H1 (cell line): ENCODE data around the gene RAB22A. TPM values are rescaled to one million over a fixed set of nuclear protein-coding genes. Genes with fewer than 3 reads are reported as not detected.
A peak's percentile ranks its signal among the peaks of the same experiment; 100 is the strongest.
"Not testable (repeated sequence)": the region's sequence is repeated elsewhere in the genome, so short reads cannot be mapped to it uniquely, and the experiment has no call there.

Experiments used
- CTCF ChIA-PET: fragments of 300-600 bp; sonication (Branson Sonifier 250); formaldehyde crosslinking; loops from one replicate; lab custom pipeline; 2021; ENCODE audit not compliant: partially characterized antibody; lab: Charles Lee
- POLR2A ChIA-PET: fragments of 300-600 bp; sonication (Branson Sonifier 250); formaldehyde crosslinking; loops from one replicate; lab custom pipeline; 2021; ENCODE audit warnings: inconsistent platforms; ENCODE audit not compliant: partially characterized antibody; lab: Charles Lee
- DNase-seq, 2 experiments: peaks; one replicate each; pipeline versions ENCODE4 v3.0.0 to v3.0.0-alpha.2; 2010 to 2022; ENCODE audit warnings: low spot score in 2 of 2, low read depth in 1 of 2, mixed read lengths in 1 of 2
- FAIRE-seq: peaks from 2 replicates; lab custom pipeline; 2011; peaks lifted over from hg19 to GRCh38; lab: Jason Lieb, UNC
- H2AFZ ChIP-seq: 2 replicates; pipeline ENCODE4 v1.8.1; 2012; ENCODE audit warnings: low read length, inconsistent platforms
- H2AK5ac ChIP-seq: 2 replicates; pipeline ENCODE4 v1.6.1; 2013; ENCODE audit warnings: low read depth, low read length
- H2BK120ac ChIP-seq: replicated peaks from 2 replicates; pipeline ENCODE3; 2013; ENCODE audit warnings: low read depth, low read length, inconsistent platforms
- H2BK12ac ChIP-seq: 2 replicates; pipeline ENCODE4 v1.6.1; 2013; ENCODE audit warnings: low read depth, low read length
- H2BK15ac ChIP-seq: 2 replicates; pipeline ENCODE4 v1.6.1; 2013; ENCODE audit warnings: low read length
- H2BK20ac ChIP-seq: 2 replicates; pipeline ENCODE4 v1.6.1; 2013; ENCODE audit warnings: low read length
- H2BK5ac ChIP-seq: 2 replicates; pipeline ENCODE4 v1.6.1; 2013; ENCODE audit warnings: low read depth, low read length
- H3K14ac ChIP-seq: 2 replicates; pipeline ENCODE4 v1.6.1; 2013; ENCODE audit warnings: inconsistent platforms; ENCODE audit not compliant: insufficient read length
- H3K18ac ChIP-seq: 2 replicates; pipeline ENCODE4 v1.6.1; 2013; ENCODE audit warnings: low read length; ENCODE audit errors: extremely low read depth
- H3K23ac ChIP-seq: 2 replicates; pipeline ENCODE4 v1.6.1; 2013; ENCODE audit warnings: inconsistent platforms; ENCODE audit not compliant: insufficient read length
- H3K23me2 ChIP-seq: 2 replicates; pipeline ENCODE4 v1.6.1; 2013; ENCODE audit warnings: low read depth, low read length
- H3K27ac ChIP-seq: 2 replicates; pipeline ENCODE4 v1.6.1; 2011; ENCODE audit warnings: low read depth, low read length, inconsistent platforms
- H3K27me3 ChIP-seq, 4 experiments: replicated peaks in 1 of 4; 1 replicate in 1 of 4; 2 replicates in 3 of 4; pipeline versions ENCODE4 v1.6.1 to v1.8.1; 2011 to 2013; ENCODE audit warnings: low read length in 3 of 4, mild to moderate bottlenecking in 3 of 4, inconsistent platforms in 2 of 4, mixed read lengths in 2 of 4, moderate library complexity in 1 of 4; ENCODE audit not compliant: control insufficient read depth in 3 of 4, insufficient read depth in 3 of 4; ENCODE audit errors: extremely low read depth in 1 of 4
- H3K36me3 ChIP-seq, 4 experiments: 2 replicates each; pipeline versions ENCODE4 v1.6.1 to v1.8.1; 2011 to 2013; ENCODE audit warnings: mild to moderate bottlenecking in 4 of 4, low read length in 3 of 4, moderate library complexity in 2 of 4, control low read depth in 1 of 4, inconsistent platforms in 1 of 4; ENCODE audit not compliant: insufficient read depth in 4 of 4, control insufficient read depth in 2 of 4
- H3K4ac ChIP-seq: replicated peaks from 2 replicates; pipeline ENCODE3; 2013; ENCODE audit warnings: low read length, low read depth, mixed read lengths, inconsistent platforms; ENCODE audit not compliant: insufficient read length
- H3K4me1 ChIP-seq, 4 experiments: replicated peaks in 1 of 4; 1 replicate in 1 of 4; 2 replicates in 3 of 4; pipeline versions ENCODE4 v1.6.1 to v1.8.1; 2011 to 2013; ENCODE audit warnings: low read length in 3 of 4, inconsistent platforms in 2 of 4, mixed read lengths in 1 of 4; ENCODE audit not compliant: insufficient read depth in 4 of 4, control insufficient read depth in 3 of 4
- H3K4me2 ChIP-seq, 2 experiments: 2 replicates each; pipeline versions ENCODE4 v1.6.1 to v1.8.1; 2011 to 2013; ENCODE audit warnings: low read depth in 2 of 2, low read length in 2 of 2, control low read depth in 1 of 2, inconsistent platforms in 1 of 2, mild to moderate bottlenecking in 1 of 2; ENCODE audit not compliant: insufficient read depth in 1 of 2
- H3K4me3 ChIP-seq, 4 experiments: fragments of 200-600, 300-600 bp in 1 of 4; sonication (generic), shearing (Covaris generic), sonication (Bioruptor Twin) in 1 of 4; 2 replicates each; pipeline versions ENCODE4 v1.5.1 to v1.8.1; 2011 to 2016; ENCODE audit warnings: low read length in 4 of 4, low read depth in 3 of 4, control low read depth in 2 of 4, inconsistent platforms in 2 of 4, mild to moderate bottlenecking in 2 of 4, mixed read lengths in 1 of 4, moderate library complexity in 1 of 4; ENCODE audit not compliant: insufficient read depth in 2 of 4; ENCODE audit errors: extremely low read depth in 1 of 4
- H3K56ac ChIP-seq: replicated peaks from 2 replicates; pipeline ENCODE3; 2013; ENCODE audit warnings: low read depth, mild to moderate bottlenecking, mixed read lengths, low read length, inconsistent platforms; ENCODE audit not compliant: insufficient read length
- H3K79me1 ChIP-seq: 2 replicates; pipeline ENCODE4 v1.6.1; 2013; ENCODE audit warnings: low read depth, low read length, control low read depth
- H3K79me2 ChIP-seq, 2 experiments: 2 replicates each; pipeline versions ENCODE4 v1.6.1 to v1.8.1; 2012 to 2013; ENCODE audit warnings: low read length in 2 of 2, mild to moderate bottlenecking in 2 of 2, inconsistent platforms in 1 of 2; ENCODE audit not compliant: insufficient read depth in 2 of 2, control insufficient read depth in 1 of 2
- H3K9ac ChIP-seq, 4 experiments: replicated peaks in 1 of 4; 1 replicate in 1 of 4; 2 replicates in 3 of 4; pipeline versions ENCODE4 v1.6.1 to v1.8.1; 2011 to 2013; ENCODE audit warnings: low read depth in 3 of 4, low read length in 3 of 4, control low read depth in 2 of 4, mild to moderate bottlenecking in 2 of 4, moderate library complexity in 2 of 4, inconsistent platforms in 1 of 4; ENCODE audit errors: extremely low read depth in 1 of 4
- H3K9me3 ChIP-seq, 2 experiments: 2 replicates each; pipeline versions ENCODE4 v1.6.1 to v1.8.1; 2012 to 2013; ENCODE audit warnings: mild to moderate bottlenecking in 2 of 2, moderate library complexity in 2 of 2, control low read depth in 1 of 2, inconsistent platforms in 1 of 2, low read depth in 1 of 2, low read length in 1 of 2, mixed read lengths in 1 of 2; ENCODE audit not compliant: insufficient read depth in 2 of 2
- H4K20me1 ChIP-seq, 2 experiments: replicated peaks in 1 of 2; 2 replicates each; pipeline versions ENCODE3 to v1.8.1; 2011 to 2013; ENCODE audit warnings: inconsistent platforms in 2 of 2, low read length in 2 of 2, mild to moderate bottlenecking in 1 of 2; ENCODE audit not compliant: insufficient read depth in 2 of 2, control insufficient read depth in 1 of 2
- H4K5ac ChIP-seq: 2 replicates; pipeline ENCODE4 v1.6.1; 2013; ENCODE audit warnings: low read length, low read depth, mixed read lengths, inconsistent platforms; ENCODE audit not compliant: insufficient read length
- H4K8ac ChIP-seq: 2 replicates; pipeline ENCODE4 v1.8.0; 2013; ENCODE audit warnings: mild to moderate bottlenecking, moderate library complexity, low read length, inconsistent platforms; ENCODE audit not compliant: insufficient read depth; ENCODE audit errors: extremely low read depth
- H4K91ac ChIP-seq: replicated peaks from 2 replicates; pipeline ENCODE3; 2013; ENCODE audit warnings: low read length, mixed read lengths, inconsistent platforms; ENCODE audit not compliant: insufficient read length
- ASH2L ChIP-seq: fragments of 200-600, 300-600 bp; sonication (generic); IDR thresholded peaks from one replicate; pipeline ENCODE4 v1.7.1; 2017; ENCODE audit warnings: low read length
- GABPA ChIP-seq: IDR thresholded peaks from 2 replicates; pipeline ENCODE4 v1.6.1; 2011; ENCODE audit warnings: mild to moderate bottlenecking, low read length, moderate library complexity, borderline replicate concordance; ENCODE audit not compliant: insufficient read depth
- NANOG ChIP-seq: IDR thresholded peaks from 2 replicates; pipeline ENCODE4 v1.6.1; 2011; ENCODE audit warnings: low read length, low read depth, mild to moderate bottlenecking, inconsistent platforms; ENCODE audit not compliant: insufficient read depth, poor library complexity, severe bottlenecking
- WGBS, 2 experiments: shearing (Covaris generic) in 1 of 2; methylation state at CpG; one replicate each; pipeline versions ENCODE4 v1.1.6 to v1.1.7; 2013 to 2015; ENCODE audit warnings: low lambda C conversion rate in 2 of 2, mixed read lengths in 2 of 2, inconsistent platforms in 1 of 2, low coverage in 1 of 2, missing lambda C conversion rate in 1 of 2; ENCODE audit not compliant: insufficient replicate concordance in 2 of 2, insufficient coverage in 1 of 2, insufficient read length in 1 of 2; ENCODE audit errors: extremely low coverage in 1 of 2, missing lambda C conversion rate in 1 of 2; 5-methylcytosine and 5-hydroxymethylcytosine counted together
- polyA plus RNA-seq, 7 experiments: library from polyadenylated mRNA; depleted of rRNA in 3 of 7; stranded (reverse) in 5 of 7; unstranded in 2 of 7; fragments of >200 nt in 5 of 7; fragments of 200-250 nt in 2 of 7; gene quantifications; 1 replicate in 5 of 7; 2 replicates in 1 of 7; 4 replicates in 1 of 7; pipeline versions ENCODE4 v1.2.1 to v1.2.3, GENCODE V29; 2011 to 2013; ENCODE audit warnings: missing spikeins in 2 of 7, mixed read lengths in 2 of 7
- total RNA-seq: library from RNA; stranded (reverse); fragmentation: NEBNext Ultra II Directional; extraction: Animal tissue kit (Norgen Biotek cat#: 25700); gene quantifications from 2 replicates; pipeline ENCODE4 v1.2.1, GENCODE V29; 2021

The RAB22A gene
- total and polyA plus RNA-seq, 2 of the 8 experiments (the other 6 are each of a cell fraction or from before 2014, with no cell fraction given) = 3.1 to 6.6 TPM

DNA sequence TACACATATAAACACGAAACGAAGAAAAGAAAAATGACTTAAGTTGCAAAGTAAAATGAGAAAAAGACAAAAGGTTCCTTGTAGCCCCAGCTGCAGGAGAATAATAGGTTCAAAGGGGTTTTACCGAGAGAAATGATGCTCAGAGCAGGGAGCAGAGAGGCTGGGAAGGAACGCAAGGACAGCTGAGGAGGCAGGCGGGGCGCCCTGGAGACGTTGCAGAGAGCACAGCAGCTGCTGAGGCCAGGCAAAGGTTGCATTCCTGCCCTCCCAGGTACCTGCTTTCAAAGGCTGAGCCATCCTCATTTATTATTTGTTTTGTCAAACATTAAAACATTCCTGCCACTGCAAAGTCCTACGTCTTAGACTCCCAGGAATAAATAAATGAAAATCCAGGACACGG is 63.3 kb downstream of the RAB22A start (continued):
- TF ChIP-seq NANOG = no peak
- TF ChIP-seq ASH2L = peak; percentile 27
- TF ChIP-seq GABPA = no peak

DNA sequence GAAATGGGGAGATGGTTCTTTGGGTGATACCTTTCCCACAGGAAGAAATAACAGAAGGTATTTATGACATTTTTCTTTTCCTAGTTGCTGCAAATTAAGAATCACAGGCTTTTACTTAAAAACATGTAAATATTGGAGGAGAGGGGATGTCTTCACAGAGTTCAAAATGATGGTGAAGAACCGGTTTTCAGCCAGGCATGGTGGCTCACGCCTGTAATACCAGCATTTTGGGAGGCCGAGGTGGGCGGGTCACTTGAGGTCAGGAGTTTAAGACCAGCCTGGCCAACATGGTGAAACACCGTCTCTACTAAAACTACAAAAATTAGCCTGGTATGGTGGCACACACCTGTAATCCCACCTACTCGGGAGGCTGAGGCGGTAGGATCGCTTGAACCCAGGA is 63.8 kb downstream of the RAB22A start:
- H3K4me2 ChIP-seq, H4K5ac ChIP-seq, H2BK12ac ChIP-seq, H3K23me2 ChIP-seq, FAIRE-seq, H3K14ac ChIP-seq, H2BK20ac ChIP-seq, H2BK120ac ChIP-seq, H2AK5ac ChIP-seq, H3K36me3 ChIP-seq, H3K27me3 ChIP-seq, H3K27ac ChIP-seq, H3K9me3 ChIP-seq, H2AFZ ChIP-seq, H3K4me3 ChIP-seq, H4K91ac ChIP-seq, H4K8ac ChIP-seq, H3K79me1 ChIP-seq, H3K9ac ChIP-seq, H4K20me1 ChIP-seq, H3K23ac ChIP-seq, DNase-seq, H3K4ac ChIP-seq, H2BK15ac ChIP-seq, H3K79me2 ChIP-seq, H3K56ac ChIP-seq, H3K18ac ChIP-seq: not testable (repeated sequence)
- H3K4me1 ChIP-seq = peaks cover 14 to 28% (median 22%) of the 10 kb centered on the region in 4 experiments
- WGBS, 2 experiments = 96% methylated on average over 8 of the region's 8 CpGs; no CpG with 5 or more reads in 1 of the 2 experiments
- CTCF ChIA-PET = interaction anchor here (0.9 to 1.4 kb wide), 3 partner anchors 13 to 138 kb away, joined by 3 to 5 read pairs (median 3); no protein-coding TSS in a partner anchor
- 0 out of 2 replicates have a peak overlapping the region, but pooled peaks have one; percentile 92 for H2BK5ac ChIP-seq
- POLR2A ChIA-PET = interaction anchor here (0.9 kb wide), 2 partner anchors 19 to 247 kb away, joined by 3 read pairs; no protein-coding TSS in a partner anchor
